NB4 (cell line): ENCODE results near the gene DAPK3.

Source experiments
- POLR2A ChIP-seq: IDR thresholded peaks from 2 replicates; pipeline ENCODE4 v1.6.1; 2011; ENCODE audit warnings: mild to moderate bottlenecking; ENCODE audit not compliant: insufficient read length; ENCODE audit errors: extremely low read depth
- TF ChIP-seq, protein P1 (sequence below): IDR thresholded peaks from one replicate; pipeline ENCODE4 v1.5.1; 2012; ENCODE audit warnings: low read depth, low read length

DNA sequence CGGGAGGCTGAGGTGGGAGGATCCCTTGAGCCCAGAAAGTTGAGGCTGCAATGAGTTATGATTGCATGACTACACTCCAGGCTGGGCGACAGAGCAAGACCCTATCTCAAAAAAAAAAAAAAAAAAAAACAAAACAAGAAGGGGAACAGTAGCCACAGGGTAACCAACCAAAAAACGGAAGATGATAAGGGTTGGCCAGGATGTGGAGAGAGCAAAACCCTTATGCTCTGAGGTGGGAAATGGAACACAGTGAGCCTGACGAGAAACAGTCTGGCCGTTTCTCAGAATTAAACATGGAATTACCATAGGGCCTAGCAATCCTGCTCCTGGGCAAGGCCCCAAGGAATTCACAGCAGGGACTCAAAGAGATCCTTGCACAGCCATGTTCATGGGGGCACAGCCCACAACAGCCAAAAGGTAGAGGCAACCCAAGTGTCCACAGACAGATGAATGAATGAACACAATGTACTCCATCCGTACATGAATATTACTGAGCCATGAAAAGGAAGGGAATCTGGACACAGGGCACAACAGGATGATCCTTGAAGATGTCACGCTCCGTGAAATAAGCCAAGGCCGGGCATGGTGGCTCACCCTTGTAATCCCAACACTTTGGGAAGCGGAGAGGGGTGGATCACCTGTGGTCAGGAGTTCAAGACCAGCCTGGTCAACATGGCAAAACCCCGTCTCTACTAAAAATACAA is 26.7 kb downstream of the DAPK3 start:
- TF ChIP-seq, protein P1, sequence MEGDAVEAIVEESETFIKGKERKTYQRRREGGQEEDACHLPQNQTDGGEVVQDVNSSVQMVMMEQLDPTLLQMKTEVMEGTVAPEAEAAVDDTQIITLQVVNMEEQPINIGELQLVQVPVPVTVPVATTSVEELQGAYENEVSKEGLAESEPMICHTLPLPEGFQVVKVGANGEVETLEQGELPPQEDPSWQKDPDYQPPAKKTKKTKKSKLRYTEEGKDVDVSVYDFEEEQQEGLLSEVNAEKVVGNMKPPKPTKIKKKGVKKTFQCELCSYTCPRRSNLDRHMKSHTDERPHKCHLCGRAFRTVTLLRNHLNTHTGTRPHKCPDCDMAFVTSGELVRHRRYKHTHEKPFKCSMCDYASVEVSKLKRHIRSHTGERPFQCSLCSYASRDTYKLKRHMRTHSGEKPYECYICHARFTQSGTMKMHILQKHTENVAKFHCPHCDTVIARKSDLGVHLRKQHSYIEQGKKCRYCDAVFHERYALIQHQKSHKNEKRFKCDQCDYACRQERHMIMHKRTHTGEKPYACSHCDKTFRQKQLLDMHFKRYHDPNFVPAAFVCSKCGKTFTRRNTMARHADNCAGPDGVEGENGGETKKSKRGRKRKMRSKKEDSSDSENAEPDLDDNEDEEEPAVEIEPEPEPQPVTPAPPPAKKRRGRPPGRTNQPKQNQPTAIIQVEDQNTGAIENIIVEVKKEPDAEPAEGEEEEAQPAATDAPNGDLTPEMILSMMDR = no peak
- no peak for TF ChIP-seq POLR2A
